ENCODE measurements around the gene DRC1.

The DRC1 gene

GRCh38 chr2:26399771-26400376, 1.8 kb upstream of the DRC1 start:
- TF ChIP-seq CTCF (IDR thresholded peaks at IDR 0.05; ENCODE audit: insufficient read depth, missing control alignments): no peak
- DNase-seq (ENCODE audit: insufficient read length, low spot score) (no peak), FAIRE-seq (no peak)

- FAIRE-seq: no peak
- TF ChIP-seq CTCF (IDR thresholded peaks at IDR 0.05; ENCODE audit: insufficient read depth, missing control alignments): no peak
- DNase-seq (ENCODE audit: insufficient read length, low spot score): no peak
Observed at GRCh38 chr2:26400723-26401122, 997 bp upstream of the DRC1 start.

GRCh38 chr2:26407526-26407925, 5.8 kb downstream of the DRC1 start:
- FAIRE-seq (no peak), DNase-seq (ENCODE audit: insufficient read length, low spot score) (no peak)
- TF ChIP-seq CTCF (IDR thresholded peaks at IDR 0.05; ENCODE audit: insufficient read depth, missing control alignments): no peak

DNA sequence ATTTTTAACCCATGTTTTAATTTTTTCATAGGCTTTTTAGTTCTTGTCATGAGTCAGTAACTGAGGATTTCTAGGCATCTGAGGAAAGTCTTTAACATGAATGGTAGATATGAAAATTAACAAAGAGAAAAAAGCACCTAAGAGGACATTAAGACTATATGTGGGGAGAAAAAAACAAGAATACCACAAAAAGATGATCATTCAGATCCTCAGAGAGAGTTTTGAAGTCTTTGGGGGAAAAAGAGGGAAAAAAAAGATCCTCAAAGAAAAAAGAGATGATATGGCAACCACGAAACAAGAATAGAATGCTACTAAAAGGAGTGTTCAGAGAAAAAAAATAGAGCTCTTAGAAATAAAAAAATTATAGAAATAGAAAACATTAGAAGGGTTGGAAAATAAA, 8.1 kb downstream of the DRC1 start:
- no peak for TF ChIP-seq CTCF (IDR thresholded peaks at IDR 0.05; ENCODE audit: insufficient read depth, missing control alignments)
- FAIRE-seq: no peak

DNA sequence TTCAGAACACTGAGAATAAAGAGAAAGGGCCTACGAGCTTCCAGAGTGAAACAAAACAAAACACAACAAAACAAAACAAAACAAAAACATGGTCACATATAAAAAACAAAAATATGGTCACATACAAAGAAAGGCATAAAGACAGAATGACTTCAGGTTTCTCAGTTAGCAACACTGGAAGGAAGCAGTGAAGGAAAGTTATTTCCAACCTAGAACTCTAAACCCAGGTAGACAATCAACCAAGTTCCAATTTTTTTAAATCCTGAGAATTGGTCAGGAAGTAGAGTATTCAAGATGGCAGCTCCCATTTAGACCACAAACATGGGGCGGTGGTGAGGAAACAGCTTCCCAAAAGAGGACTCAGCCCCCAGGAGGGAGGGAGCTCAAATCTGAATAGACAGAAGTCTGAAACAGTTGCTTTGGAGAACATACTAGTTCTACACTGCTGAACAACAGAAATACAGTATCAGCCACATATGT, 9.1 kb downstream of the DRC1 start:
- no peak for TF ChIP-seq CTCF (IDR thresholded peaks at IDR 0.05; ENCODE audit: insufficient read depth, missing control alignments)
- FAIRE-seq (no peak), DNase-seq (ENCODE audit: insufficient read length, low spot score) (no peak)

More for the DNA sequence above, 8.1 kb downstream of the DRC1 start:
- no peak for DNase-seq (ENCODE audit: insufficient read length, low spot score)

GRCh38 chr2:26411419-26411818, 9.7 kb downstream of the DRC1 start:
- DNase-seq (ENCODE audit: insufficient read length, low spot score): no peak
- no peak for TF ChIP-seq CTCF (IDR thresholded peaks at IDR 0.05; ENCODE audit: insufficient read depth, missing control alignments)
- FAIRE-seq: no peak

GRCh38 chr2:26412091-26412673, 10.5 kb downstream of the DRC1 start:
- no peak for TF ChIP-seq CTCF (IDR thresholded peaks at IDR 0.05; ENCODE audit: insufficient read depth, missing control alignments)
- FAIRE-seq (no peak), DNase-seq (ENCODE audit: insufficient read length, low spot score) (no peak)

All from D721Med (cell line).